SU-DHL-6 (cell line): ENCODE results near the gene SCAMP5.

ENCODE experiments used
- H2AFZ ChIP-seq: fragments of 200-600 bp; sonication (generic); 2 replicates; pipeline ENCODE4 v1.6.1; 2014; ENCODE audit warnings: low read depth, mild to moderate bottlenecking, moderate library complexity, mixed read lengths, antibody characterized with exemption, low read length; ENCODE audit not compliant: severe bottlenecking
- H3F3A ChIP-seq: fragments of 200-600 bp; shearing (Covaris generic); 2 replicates; pipeline ENCODE4 v1.6.0; 2016; ENCODE audit warnings: antibody characterized with exemption, mild to moderate bottlenecking; ENCODE audit not compliant: insufficient read depth
- H3K27ac ChIP-seq: fragments of 200-600 bp; sonication (generic); 2 replicates; pipeline ENCODE4 v1.5.1; 2016; ENCODE audit warnings: low read depth, mild to moderate bottlenecking, low read length, moderate library complexity, mixed read lengths
- H3K27me3 ChIP-seq: fragments of 200-600 bp; sonication (generic), shearing (Covaris generic); 2 replicates; pipeline ENCODE4 v1.6.0; 2014; ENCODE audit warnings: mild to moderate bottlenecking, low read length
- H3K36me3 ChIP-seq: fragments of 200-600 bp; sonication (generic); 2 replicates; pipeline ENCODE4 v1.6.1; 2014; ENCODE audit warnings: mild to moderate bottlenecking, low read length, mixed read lengths
- H3K4me2 ChIP-seq: fragments of 300-600, 200-600 bp; shearing (Covaris generic), sonication (generic); 2 replicates; pipeline ENCODE4 v1.6.0; 2014; ENCODE audit warnings: low read length, low read depth, mild to moderate bottlenecking; ENCODE audit not compliant: poor library complexity, severe bottlenecking
- H3K4me3 ChIP-seq: fragments of 200-600 bp; sonication (generic); 2 replicates; pipeline ENCODE4 v1.5.1; 2014; ENCODE audit warnings: antibody characterized with exemption, low read length, mild to moderate bottlenecking, mixed read lengths; ENCODE audit not compliant: insufficient read depth, poor library complexity, severe bottlenecking
- H3K79me2 ChIP-seq: fragments of 200-600 bp; sonication (generic); 2 replicates; pipeline ENCODE4 v1.6.1; 2014; ENCODE audit warnings: mild to moderate bottlenecking, low read length, moderate library complexity; ENCODE audit not compliant: insufficient read depth
- H3K9ac ChIP-seq: fragments of 200-600 bp; sonication (generic); 2 replicates; pipeline ENCODE4 v1.7.0; 2014; ENCODE audit warnings: mild to moderate bottlenecking, low read length
- H3K9me2 ChIP-seq: fragments of 200-600 bp; sonication (generic); replicated peaks from 2 replicates; pipeline ENCODE4 v1.6.1; 2014; ENCODE audit warnings: low read length; ENCODE audit not compliant: insufficient read depth
- H3K9me3 ChIP-seq: fragments of 200-600 bp; sonication (generic); 2 replicates; pipeline ENCODE4 v1.6.1; 2014; ENCODE audit warnings: low read length, mixed read lengths; ENCODE audit not compliant: insufficient read depth
- H4K20me1 ChIP-seq: fragments of 200-600 bp; sonication (generic); 2 replicates; pipeline ENCODE4 v1.6.1; 2014; ENCODE audit warnings: low read depth, mild to moderate bottlenecking, antibody characterized with exemption, low read length, moderate library complexity, mixed read lengths
- EZH2phosphoT487 ChIP-seq: fragments of 200-600 bp; sonication (generic), shearing (Covaris generic); conservative IDR thresholded peaks from 2 replicates; pipeline ENCODE4 v1.6.1; 2018; ENCODE audit warnings: mild to moderate bottlenecking, antibody characterized with exemption, low read length, moderate library complexity, mixed read lengths
- TF ChIP-seq, protein P1 (sequence below): fragments of 200-600 bp; sonication (generic); IDR thresholded peaks from one replicate; pipeline ENCODE4 v1.5.1; 2017; ENCODE audit warnings: antibody characterized with exemption, mild to moderate bottlenecking, low read length, moderate library complexity; ENCODE audit not compliant: insufficient read depth, poor library complexity, severe bottlenecking

SCAMP5 gene

DNA sequence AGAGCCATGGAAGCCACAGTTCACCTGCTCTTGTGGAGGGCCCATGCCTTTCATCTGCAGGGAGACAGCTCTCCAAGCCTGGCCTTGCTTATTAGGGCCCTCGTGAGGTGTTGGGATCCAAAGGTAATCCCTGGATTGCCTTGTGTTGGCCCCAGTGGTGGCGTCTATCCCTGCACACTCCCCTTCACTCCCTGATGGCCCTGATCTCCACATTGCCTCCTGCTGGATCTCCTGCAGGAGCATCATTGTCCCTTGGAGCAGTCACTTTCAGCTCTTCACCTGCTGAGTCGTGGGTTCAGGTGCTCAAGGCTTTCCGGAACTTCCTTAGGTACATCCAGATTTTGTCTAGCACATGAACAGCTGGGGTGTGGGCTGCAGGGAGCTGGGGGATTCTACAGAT, 35.1 kb downstream of the SCAMP5 start:
- H3K9me3 ChIP-seq, result no peaks in the 10 kb centered on the region
- H3K9ac ChIP-seq, result no peak overlapping the region
- H2AFZ ChIP-seq, result no peak overlapping the region
- no peak overlapping the region for H3K4me3 ChIP-seq
- TF ChIP-seq, protein P1, sequence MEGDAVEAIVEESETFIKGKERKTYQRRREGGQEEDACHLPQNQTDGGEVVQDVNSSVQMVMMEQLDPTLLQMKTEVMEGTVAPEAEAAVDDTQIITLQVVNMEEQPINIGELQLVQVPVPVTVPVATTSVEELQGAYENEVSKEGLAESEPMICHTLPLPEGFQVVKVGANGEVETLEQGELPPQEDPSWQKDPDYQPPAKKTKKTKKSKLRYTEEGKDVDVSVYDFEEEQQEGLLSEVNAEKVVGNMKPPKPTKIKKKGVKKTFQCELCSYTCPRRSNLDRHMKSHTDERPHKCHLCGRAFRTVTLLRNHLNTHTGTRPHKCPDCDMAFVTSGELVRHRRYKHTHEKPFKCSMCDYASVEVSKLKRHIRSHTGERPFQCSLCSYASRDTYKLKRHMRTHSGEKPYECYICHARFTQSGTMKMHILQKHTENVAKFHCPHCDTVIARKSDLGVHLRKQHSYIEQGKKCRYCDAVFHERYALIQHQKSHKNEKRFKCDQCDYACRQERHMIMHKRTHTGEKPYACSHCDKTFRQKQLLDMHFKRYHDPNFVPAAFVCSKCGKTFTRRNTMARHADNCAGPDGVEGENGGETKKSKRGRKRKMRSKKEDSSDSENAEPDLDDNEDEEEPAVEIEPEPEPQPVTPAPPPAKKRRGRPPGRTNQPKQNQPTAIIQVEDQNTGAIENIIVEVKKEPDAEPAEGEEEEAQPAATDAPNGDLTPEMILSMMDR, result no peak
- no peak for TF ChIP-seq EZH2phosphoT487
- no peak overlapping the region for H3K27ac ChIP-seq
- no peaks in the 10 kb centered on the region for H3K9me2 ChIP-seq
- H3K79me2 ChIP-seq, result no peaks in the 10 kb centered on the region
- no peaks in the 10 kb centered on the region for H3K36me3 ChIP-seq
- H3K27me3 ChIP-seq, result no peaks in the 10 kb centered on the region
- H3K4me2 ChIP-seq, result no peak overlapping the region
- H4K20me1 ChIP-seq, result no peaks in the 10 kb centered on the region
- no peaks in the 10 kb centered on the region for H3F3A ChIP-seq

DNA sequence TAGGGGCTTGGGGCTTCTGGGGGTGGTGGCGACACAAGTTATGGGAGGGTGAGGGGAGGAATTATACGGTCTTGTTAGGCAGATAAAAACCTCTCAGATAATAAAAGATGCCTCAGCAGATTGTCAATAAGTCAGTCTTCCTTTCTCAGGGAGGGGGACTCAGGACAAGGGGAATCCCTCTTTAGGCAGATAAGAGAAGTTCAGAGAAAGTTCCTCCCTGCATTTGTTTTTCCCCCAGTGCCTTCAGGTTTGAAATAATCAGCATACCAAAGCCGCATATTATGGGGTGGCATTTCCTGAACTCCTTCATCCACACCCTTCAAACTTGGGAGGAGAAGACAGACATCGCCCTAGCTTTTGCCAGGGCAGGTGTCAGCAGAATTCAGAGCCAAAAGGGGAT, 36.5 kb downstream of the SCAMP5 start:
- Histone ChIP-seq H2AFZ (no peak overlapping the region), H3K9me3 (no peaks in the 10 kb centered on the region), H4K20me1 (no peaks in the 10 kb centered on the region), H3K4me3 (no peak overlapping the region), H3F3A (no peaks in the 10 kb centered on the region), H3K79me2 (no peaks in the 10 kb centered on the region), H3K27ac (no peak overlapping the region), H3K4me2 (no peak overlapping the region), H3K9ac (no peak overlapping the region), H3K9me2 (no peaks in the 10 kb centered on the region), H3K27me3 (no peaks in the 10 kb centered on the region), H3K36me3 (no peaks in the 10 kb centered on the region)
- TF ChIP-seq, protein P1, result no peak
- no peak for TF ChIP-seq EZH2phosphoT487

DNA sequence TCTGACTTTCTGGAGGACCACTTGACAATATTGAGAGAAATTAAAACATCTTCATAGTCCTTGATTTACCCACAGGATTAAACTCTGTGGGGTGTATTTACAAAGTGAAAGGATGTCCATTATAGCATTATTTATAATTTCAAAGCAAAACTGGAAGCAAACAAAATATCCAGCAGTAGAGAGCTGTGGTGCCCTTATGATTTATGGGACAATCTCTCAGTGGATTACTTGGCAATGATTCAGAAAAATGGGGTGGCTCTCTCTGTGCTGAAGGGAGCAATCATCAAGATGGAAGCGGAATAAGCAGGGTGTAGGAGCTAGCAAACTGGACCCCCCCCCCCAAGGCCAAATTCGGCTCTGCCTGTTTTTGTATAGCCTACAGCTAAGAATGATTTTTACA, 37.0 kb downstream of the SCAMP5 start:
- H3F3A ChIP-seq, result no peaks in the 10 kb centered on the region
- H2AFZ ChIP-seq, result no peak overlapping the region
- H3K4me2 ChIP-seq, result no peak overlapping the region
- no peaks in the 10 kb centered on the region for H3K36me3 ChIP-seq
- no peak overlapping the region for H3K9ac ChIP-seq
- no peaks in the 10 kb centered on the region for H3K9me2 ChIP-seq
- H3K9me3 ChIP-seq, result no peaks in the 10 kb centered on the region
- no peak overlapping the region for H3K4me3 ChIP-seq
- no peaks in the 10 kb centered on the region for H4K20me1 ChIP-seq
- H3K27ac ChIP-seq, result no peak overlapping the region
- no peaks in the 10 kb centered on the region for H3K79me2 ChIP-seq
- TF ChIP-seq EZH2phosphoT487, result no peak
- TF ChIP-seq, protein P1, result no peak
- no peaks in the 10 kb centered on the region for H3K27me3 ChIP-seq
